ENCODE results near the gene GNA14.

Gene GNA14

DNA sequence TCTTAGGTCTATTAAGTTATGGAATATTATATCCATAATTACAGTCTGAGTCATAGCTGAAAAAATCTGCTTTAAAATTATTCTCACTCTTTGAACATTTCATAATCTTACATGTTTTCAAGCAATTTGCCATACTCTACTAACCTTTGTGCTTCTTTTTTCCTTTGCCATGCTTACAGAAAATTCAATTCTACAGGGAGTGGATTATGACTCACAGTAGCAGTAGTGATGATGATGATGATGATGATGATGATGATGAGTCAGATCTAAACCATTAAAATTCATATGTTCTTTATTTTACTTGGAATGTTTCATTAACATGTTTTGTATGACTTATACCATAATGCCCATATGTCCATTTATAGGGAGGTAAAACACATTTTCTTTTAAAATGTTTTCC lies 263.7 kb downstream of the GNA14 start:
- no peak for DNase-seq

DNA sequence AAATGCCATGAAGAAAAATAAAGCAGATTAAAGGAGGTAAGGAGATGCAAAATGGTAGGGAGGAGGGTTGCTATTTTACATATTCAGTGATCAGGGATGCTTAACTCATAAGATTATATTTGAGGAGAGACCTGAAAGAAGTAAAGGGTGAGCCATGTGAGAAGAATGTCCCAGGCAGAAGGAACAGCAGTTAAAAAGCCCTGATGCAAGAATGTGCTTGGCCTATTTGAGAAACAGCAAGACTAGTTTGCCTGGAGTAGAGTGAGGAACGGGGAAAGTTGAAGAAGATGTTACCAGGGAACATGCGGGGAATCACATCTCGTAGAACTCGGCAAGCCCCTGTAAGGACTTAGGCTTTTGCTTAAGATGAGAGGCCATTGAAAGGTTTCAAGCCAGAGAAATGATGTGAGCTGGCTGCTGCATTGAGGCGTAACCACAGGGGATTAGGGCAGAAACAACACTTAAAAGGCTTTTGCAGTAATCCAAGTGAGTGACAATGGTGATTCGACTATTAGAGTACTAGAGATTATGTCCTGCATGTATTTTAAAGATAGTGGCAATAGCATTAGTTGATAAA lies 272.1 kb downstream of the GNA14 start:
- no peak for DNase-seq

DNA sequence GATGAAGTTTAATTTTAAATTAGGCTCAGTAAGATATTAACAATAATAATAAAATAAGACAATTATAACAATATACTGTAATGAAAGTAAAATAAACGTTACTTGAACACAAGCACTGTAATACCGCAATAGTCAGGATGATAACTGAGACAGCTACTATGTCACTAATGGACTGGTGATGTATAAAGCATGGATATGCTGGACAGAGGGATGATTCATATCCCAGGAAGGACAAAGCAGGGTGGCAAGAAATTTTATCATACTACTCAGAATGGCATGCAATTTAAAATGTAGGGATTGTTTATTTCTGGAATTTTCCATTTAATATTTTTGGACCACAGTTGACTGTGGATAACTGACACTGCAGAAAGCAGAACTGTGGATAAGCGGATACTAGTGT lies 273.9 kb downstream of the GNA14 start:
- DNase-seq, result no peak
